Jurkat, Clone E6-1 (cell line): ENCODE measurements around the gene CCL4.
"Not testable (repeated sequence)": the region's sequence is repeated elsewhere in the genome, so short reads cannot be mapped to it uniquely, and the experiment has no call there.

Experiments used
- DNase-seq: peaks from one replicate; pipeline ENCODE4 v3.0.0-alpha.2; 2011; ENCODE audit warnings: low read depth, low spot score
- H3K4me3 ChIP-seq: 2 replicates; pipeline ENCODE4 v1.5.1; 2011; ENCODE audit warnings: mild to moderate bottlenecking, low read length, control low read depth, moderate library complexity

The CCL4 gene

GRCh38 chr17:36086791-36087190 is 16.8 kb upstream of the CCL4 start:
- no peak for DNase-seq
- H3K4me3 ChIP-seq = no peak overlapping the region

DNA sequence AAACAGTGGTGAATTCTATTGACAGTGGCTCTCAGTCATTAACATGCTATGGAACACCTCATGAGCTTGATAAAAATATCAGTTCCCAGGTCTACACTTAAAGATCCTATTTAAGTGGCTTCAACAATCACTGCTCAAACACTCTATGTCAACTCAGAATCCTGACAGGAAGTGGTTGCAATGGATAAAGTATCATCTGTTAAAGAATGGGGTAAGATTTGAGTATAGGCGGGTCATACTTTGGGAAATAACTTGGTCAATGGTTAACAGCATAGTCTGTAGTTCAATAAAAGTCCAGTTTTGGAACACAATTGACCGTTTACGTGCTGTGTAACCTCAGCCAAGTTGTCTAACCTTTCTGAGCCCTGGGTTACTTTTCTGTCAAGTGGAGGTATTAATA is 16.2 kb upstream of the CCL4 start:
- not testable (repeated sequence) for DNase-seq, H3K4me3 ChIP-seq

GRCh38 chr17:36087897-36088572 is 15.6 kb upstream of the CCL4 start:
- not testable (repeated sequence) for H3K4me3 ChIP-seq, DNase-seq

DNA sequence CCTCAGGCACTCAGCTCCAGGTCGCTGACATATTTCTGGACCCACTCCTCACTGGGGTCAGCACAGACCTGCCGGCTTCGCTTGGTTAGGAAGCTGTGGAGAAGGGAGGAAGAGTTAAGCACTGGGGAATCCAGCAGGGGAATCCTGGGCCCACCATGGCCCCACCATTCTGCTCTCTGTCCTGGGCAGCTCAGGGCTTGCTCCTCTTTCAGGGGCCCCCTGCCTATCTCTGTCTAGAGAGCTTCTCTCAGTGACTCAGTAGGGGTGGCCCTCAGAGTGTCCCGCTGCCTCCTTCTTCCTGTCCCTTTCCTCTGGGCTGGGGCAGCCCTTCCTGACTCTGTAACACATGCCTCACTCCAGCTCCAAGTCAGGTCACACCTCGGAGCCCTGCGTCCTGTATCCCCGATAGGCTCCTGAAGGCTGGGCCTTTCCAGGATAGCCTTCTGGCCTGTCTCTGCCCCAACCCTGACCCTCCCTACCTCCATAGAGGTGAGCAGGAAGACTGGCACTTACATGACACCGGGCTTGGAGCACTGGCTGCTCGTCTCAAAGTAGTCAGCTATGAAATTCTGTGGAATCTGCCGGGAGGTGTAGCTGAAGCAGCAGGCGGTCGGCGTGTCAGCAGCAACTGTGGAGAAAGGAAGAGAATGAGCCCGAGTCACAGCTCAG is 14.8 kb upstream of the CCL4 start:
- H3K4me3 ChIP-seq = no peak overlapping the region
- DNase-seq = no peak

- no peak for DNase-seq
- H3K4me3 ChIP-seq = no peak overlapping the region
These were observed 14.2 kb upstream of the CCL4 start for GRCh38 chr17:36089339-36089865.

- no peak within 1 kb of the TSS for H3K4me3 ChIP-seq
- DNase-seq = no peak
These were observed 13.5 kb upstream of the CCL4 start, which contains the start of gene CCL3 for GRCh38 chr17:36089888-36090836. Gene CCL3 (minus strand): TSS chr17:36090143. CDS start chr17:36090058, 85 bp downstream.

GRCh38 chr17:36092230-36092629 is 11.4 kb upstream of the CCL4 start:
- H3K4me3 ChIP-seq = no peak overlapping the region
- DNase-seq = no peak

DNA sequence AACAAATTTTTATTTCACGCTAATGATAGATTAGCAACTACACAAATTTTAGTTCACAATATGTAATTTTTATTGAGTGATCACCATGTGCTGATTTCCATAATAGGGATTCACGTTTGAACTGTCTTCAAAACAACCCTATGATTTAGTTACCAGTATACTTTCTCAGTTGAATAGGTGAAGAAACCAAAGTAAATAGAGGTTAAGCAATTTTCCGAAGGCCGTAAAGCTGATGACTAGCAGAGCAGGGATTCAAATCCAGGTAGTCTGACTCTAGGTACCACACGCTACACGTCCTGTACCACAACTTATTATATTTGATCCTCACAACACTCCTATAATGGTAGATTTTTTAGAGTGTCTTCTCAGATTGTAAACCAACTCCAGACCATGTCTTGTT is 10.9 kb upstream of the CCL4 start:
- not testable (repeated sequence) for H3K4me3 ChIP-seq, DNase-seq

DNA sequence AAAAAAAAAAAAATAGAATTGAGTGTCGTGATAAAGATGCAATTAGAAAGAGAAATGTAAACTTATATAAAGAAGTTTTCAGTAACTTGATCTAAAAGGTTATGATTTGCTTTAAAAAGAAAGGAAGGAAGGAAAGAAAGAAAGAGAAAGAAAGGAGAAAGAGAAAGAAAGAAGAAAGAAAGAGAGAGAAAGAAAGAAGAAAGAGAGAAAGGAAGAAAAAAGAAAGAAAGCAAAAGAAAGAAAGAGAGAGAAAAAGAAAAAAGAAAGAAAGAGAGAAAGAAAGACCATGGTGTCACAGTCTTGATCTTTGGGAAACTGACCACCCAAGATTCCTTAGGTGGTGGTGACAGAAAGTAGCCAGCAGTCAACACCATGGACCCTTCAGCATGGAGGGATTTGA is 9.4 kb upstream of the CCL4 start:
- no peak overlapping the region for H3K4me3 ChIP-seq
- no peak for DNase-seq

GRCh38 chr17:36094746-36095145 is 8.9 kb upstream of the CCL4 start:
- H3K4me3 ChIP-seq = no peak overlapping the region
- no peak for DNase-seq

- no peak overlapping the region for H3K4me3 ChIP-seq
- no peak for DNase-seq
These were observed 7.6 kb upstream of the CCL4 start for GRCh38 chr17:36095992-36096391.

- DNase-seq, H3K4me3 ChIP-seq: not testable (repeated sequence)
These were observed 4.6 kb upstream of the CCL4 start for GRCh38 chr17:36099004-36099403.

GRCh38 chr17:36104246-36104645 is 619 bp downstream of the CCL4 start:
- H3K4me3 ChIP-seq = not testable (repeated sequence)

GRCh38 chr17:36104701-36105181 is 1.1 kb downstream of the CCL4 start:
- DNase-seq = no peak
- no peak overlapping the region for H3K4me3 ChIP-seq

More at GRCh38 chr17:36104246-36104645, 619 bp downstream of the CCL4 start:
- DNase-seq = not testable (repeated sequence)

- no peak overlapping the region for H3K4me3 ChIP-seq
- no peak for DNase-seq
These were observed 2.3 kb downstream of the CCL4 start for GRCh38 chr17:36105781-36106492.

GRCh38 chr17:36106493-36106835 is 2.8 kb downstream of the CCL4 start:
- DNase-seq = no peak
- no peak overlapping the region for H3K4me3 ChIP-seq

DNA sequence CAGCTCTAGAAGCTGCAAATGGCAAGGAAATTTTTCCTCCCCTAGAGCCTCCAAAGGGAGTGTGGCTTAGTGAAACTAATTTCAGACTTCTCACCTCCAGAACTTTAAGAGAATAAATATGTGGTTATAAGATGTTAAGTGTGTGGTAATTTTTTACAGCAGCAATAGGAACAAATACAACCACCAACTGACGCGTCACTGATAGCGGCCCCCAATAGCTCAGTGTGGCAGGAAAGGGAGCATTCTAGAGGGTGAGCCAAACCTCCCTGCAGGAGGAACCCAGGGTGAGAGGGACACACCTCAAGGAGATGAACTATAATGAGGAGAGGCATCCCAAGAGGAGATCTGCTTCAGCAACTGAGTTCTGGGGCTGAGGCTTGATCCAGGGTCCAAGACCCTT is 4.0 kb downstream of the CCL4 start:
- DNase-seq = no peak

DNA sequence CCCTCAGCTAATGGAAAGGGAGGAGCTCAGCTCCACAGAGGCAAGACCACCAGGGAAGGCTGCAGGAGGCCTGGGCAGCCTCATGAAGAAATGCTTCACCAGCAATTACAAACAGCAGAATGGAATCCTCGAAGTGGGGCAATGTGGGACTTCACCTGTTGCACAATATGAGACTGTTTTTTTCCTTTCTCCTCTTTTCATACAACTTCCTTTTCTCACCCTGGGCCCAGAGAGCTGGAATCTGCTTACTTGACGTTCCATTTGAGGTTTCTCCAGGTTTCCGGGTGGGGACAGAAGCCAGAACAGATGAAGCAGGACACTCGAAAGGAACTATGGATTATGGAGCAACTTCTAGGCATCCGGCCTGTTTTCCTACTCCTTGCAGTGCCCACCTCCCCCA is 4.6 kb downstream of the CCL4 start:
- H3K4me3 ChIP-seq, DNase-seq: not testable (repeated sequence)

More for the DNA sequence above, 4.0 kb downstream of the CCL4 start:
- no peak overlapping the region for H3K4me3 ChIP-seq

GRCh38 chr17:36111068-36111490 is 7.5 kb downstream of the CCL4 start:
- H3K4me3 ChIP-seq = no peak overlapping the region
- no peak for DNase-seq
